Testis (tissue), 2 donors: ENCODE data around the gene AFAP1L2.

ENCODE experiments used
- POLR2A ChIP-seq: fragments of 450-650 bp; IDR thresholded peaks from one replicate; pipeline ENCODE4 v1.6.1; 2017; ENCODE audit warnings: antibody characterized with exemption, mild to moderate bottlenecking, moderate library complexity
- TF ChIP-seq, protein P1 (sequence below), 3 experiments: fragments of 450-650 bp in 2 of 3; fragments of 200-600 bp in 1 of 3; sonication (generic) in 1 of 3; IDR thresholded peaks; one replicate each; pipeline ENCODE4 v1.5.1; 2016 to 2019; ENCODE audit warnings: antibody characterized with exemption in 3 of 3, mild to moderate bottlenecking in 2 of 3, moderate library complexity in 1 of 3

DNA sequence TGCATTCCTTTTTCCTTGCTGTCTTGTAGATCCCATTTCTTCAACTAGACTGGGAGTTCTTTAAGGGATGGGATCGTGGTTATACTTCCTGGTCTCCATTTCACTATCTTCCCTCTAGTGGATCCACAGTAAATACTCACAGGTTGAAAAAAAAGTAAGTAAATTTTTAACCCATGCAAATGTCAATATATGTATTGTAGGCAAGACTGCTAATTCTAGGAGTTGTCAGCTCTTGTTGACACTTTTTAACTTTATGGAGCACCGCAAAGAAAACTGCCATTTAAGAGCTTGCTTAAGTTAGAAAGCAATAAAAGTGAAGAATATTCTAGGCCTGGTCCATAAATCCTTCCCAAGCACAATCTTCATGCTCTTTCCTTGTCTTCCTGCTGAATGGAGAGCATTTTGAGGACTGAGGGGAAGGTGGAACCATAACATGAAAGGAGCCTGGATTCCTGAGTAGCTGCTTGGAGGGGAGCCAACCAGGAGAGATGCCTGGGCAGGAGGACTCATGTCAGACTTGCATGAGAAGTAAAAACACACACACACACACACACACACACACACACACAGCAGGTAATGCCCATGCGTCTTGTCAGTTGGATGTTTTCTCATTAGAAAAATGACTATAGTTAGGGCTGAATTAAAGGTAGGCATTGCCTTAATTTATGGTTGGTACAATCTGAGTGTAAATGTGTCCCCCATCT lies 133.1 kb downstream of the AFAP1L2 start:
- TF ChIP-seq, protein P1, sequence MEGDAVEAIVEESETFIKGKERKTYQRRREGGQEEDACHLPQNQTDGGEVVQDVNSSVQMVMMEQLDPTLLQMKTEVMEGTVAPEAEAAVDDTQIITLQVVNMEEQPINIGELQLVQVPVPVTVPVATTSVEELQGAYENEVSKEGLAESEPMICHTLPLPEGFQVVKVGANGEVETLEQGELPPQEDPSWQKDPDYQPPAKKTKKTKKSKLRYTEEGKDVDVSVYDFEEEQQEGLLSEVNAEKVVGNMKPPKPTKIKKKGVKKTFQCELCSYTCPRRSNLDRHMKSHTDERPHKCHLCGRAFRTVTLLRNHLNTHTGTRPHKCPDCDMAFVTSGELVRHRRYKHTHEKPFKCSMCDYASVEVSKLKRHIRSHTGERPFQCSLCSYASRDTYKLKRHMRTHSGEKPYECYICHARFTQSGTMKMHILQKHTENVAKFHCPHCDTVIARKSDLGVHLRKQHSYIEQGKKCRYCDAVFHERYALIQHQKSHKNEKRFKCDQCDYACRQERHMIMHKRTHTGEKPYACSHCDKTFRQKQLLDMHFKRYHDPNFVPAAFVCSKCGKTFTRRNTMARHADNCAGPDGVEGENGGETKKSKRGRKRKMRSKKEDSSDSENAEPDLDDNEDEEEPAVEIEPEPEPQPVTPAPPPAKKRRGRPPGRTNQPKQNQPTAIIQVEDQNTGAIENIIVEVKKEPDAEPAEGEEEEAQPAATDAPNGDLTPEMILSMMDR (IDR thresholded peaks at IDR 0.05) = no peak
- no peak for TF ChIP-seq POLR2A
